GM19099 (cell line): ENCODE data around the gene MIEF2.
A peak's percentile ranks its signal among the peaks of the same experiment; 100 is the strongest.

Experiments
- POLR2A ChIP-seq: IDR thresholded peaks from 3 replicates; pipeline ENCODE4 v1.6.1; 2011; ENCODE audit warnings: low read depth; ENCODE audit not compliant: insufficient read length; ENCODE audit errors: extremely low read depth

MIEF2 gene, protein sequence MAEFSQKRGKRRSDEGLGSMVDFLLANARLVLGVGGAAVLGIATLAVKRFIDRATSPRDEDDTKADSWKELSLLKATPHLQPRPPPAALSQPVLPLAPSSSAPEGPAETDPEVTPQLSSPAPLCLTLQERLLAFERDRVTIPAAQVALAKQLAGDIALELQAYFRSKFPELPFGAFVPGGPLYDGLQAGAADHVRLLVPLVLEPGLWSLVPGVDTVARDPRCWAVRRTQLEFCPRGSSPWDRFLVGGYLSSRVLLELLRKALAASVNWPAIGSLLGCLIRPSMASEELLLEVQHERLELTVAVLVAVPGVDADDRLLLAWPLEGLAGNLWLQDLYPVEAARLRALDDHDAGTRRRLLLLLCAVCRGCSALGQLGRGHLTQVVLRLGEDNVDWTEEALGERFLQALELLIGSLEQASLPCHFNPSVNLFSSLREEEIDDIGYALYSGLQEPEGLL

DNA sequence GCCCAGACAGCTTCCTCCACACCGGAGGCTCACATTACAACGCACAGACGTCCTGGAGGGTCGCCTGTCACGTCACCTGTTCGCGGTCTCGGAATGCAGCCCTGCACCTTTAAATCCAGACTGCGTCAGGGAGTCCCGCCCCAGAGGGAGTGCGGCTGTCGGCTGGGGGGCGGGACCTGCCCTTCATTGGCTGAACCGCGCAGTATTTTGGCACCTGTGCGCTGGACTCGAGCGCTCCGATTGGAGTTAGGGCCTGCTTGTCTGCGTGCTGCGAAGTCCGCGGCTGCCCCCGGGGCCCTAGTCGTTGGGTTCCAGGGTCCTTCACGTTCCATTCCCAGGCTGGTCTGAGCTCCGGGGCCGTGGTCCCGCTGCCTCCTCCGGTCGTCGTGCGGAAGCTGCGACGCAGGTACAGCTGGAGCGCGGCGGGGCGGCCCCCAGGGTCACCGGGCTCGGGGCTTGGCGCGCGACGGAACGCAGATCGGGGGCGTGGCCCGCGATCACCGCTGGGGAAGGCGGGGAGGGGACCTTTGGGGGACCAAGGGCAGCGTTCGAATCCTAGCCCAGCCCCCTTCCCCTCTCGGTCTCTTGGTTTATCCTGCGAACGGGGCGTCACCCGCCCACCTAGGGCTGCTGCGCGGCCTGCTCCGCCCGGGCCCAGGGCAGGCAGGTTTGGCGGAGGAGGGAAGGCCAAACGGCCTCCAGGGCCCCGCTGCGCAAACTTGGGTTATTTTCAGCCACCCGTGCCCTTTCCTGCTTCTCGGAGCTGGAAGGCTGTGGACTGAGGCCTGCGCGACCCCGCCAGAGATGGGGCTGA, at the start of gene MIEF2:
Gene MIEF2 (plus strand): TSS at position 331 of the 814 bp plus-strand sequence. CDS start 2,059 bp downstream, outside the sequence.
- TF ChIP-seq POLR2A: peak; percentile 36

GRCh38 chr17:18213666-18214270, 46.7 kb upstream of the MIEF2 start:
- no peak for TF ChIP-seq POLR2A

DNA sequence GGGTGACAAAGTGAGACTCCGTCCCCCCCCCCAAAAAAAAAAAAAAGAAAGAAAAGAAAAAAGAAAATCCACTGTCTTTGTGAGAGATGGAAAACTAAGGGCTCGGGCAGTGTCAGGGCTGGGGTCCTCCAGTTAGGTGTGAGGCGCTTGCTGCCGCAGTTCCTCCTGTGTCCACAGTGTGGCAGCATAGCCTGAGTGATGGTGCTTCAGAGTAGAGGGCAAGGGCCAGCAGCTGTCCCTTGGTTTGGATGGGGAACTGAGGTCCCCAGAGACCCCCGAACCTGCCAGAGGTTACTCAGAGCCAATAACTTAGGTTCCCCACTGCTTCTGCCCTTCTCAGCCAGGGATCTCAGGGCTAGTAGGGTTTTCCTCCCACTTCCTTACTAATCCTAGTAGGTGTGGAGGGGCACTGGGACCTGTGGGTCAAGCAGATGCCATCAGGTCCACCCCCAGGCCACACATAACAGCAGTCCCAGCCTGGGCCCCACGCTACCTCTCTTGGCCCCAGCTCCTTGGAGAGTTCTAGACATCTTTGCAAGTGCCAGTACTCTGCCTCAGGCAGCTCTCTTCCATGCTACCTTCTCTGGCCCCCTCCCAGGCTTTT, 42.9 kb upstream of the MIEF2 start:
- TF ChIP-seq POLR2A: no peak

- no peak for TF ChIP-seq POLR2A
These were observed 41.6 kb upstream of the MIEF2 start for GRCh38 chr17:18218756-18219415.

DNA sequence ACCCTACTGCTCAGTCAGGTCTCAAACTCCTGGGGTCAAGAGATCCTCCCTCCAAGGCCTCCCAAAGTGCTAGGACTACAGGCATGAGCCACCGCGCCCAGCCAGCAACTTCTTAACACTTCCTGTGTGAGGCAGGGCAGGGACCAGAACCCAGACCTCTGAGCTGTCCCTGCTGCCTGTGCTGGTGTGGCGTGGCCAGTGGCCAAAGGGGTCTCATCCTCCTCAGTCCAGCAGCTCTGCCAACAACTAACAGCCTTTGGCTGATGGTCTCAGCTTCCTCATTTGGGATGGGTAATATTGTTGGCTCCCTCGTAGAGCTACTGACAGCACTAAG, 36.4 kb upstream of the MIEF2 start:
- TF ChIP-seq POLR2A: no peak

DNA sequence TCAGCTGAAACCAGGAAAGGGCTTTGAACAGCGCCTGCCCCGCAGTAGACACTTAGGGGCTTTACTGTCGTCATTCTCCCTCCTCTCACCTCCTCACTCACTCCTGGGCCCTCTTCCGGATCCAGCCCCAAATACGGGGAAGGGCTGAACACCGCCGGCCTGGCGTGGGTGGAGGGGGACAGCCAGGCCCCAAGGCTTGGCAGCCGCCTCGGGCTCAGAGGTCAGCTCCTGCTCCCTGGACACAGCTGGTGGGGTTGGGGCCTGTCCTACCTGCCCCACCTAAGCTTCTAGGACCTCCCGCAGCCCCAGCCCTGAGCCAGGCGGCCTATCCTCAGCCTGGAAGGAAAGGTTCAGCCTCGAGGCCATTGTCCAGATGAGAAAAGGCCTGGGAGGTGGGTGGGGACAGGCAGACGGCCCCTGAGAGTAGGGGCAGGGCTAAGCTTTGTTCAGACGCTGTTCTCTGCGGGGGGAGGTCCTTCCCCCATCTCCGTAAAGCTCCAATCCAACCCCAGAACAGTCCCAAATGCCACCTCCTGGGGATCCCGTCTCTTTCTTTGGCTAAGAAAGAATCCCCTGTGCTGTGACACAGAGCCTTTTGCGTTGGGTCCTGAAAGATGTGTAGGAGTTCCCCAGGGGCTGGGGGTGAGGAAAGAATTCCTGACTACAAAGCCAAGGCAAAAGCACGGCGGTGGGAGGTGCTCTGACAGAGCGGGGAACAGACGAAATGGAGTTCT, 35.9 kb upstream of the MIEF2 start:
- no peak for TF ChIP-seq POLR2A

- TF ChIP-seq POLR2A: no peak
These were observed 35.3 kb upstream of the MIEF2 start, which contains the start of gene LLGL1 for GRCh38 chr17:18225121-18225641. LLGL1 (plus strand) TSS chr17:18225635; CDS start chr17:18225683, 48 bp downstream.

DNA sequence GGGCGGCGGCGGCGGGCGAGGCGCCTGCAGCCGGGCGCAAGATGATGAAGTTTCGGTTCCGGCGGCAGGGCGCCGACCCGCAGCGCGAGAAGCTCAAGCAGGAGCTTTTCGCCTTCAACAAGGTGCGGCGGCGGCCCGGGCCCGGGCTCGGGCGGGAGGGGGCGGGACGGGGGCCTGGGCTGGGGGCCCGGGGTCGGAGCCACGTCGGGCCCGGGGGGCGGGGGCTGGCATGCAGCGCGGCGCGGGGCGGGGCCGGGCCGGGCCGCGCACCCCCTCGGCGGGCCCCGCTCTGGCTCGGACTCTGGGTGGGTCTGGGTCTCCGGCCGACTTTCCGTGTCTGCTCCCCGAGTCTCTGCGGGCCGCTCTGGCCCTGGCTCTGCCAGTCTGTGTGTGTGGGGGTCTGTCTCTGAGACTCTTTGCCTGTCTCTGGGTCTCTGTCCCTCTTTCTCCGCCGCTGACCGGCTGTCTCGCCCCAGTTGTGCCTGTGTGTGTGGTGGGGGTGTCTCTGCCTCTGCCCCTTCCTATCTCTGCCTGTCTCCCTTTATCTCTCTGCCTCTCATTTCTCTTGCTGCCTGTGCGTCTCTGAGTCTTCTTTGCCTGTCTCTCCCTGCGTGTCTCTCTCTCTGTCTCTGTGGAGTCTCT, 34.7 kb upstream of the MIEF2 start:
- no peak for TF ChIP-seq POLR2A

DNA sequence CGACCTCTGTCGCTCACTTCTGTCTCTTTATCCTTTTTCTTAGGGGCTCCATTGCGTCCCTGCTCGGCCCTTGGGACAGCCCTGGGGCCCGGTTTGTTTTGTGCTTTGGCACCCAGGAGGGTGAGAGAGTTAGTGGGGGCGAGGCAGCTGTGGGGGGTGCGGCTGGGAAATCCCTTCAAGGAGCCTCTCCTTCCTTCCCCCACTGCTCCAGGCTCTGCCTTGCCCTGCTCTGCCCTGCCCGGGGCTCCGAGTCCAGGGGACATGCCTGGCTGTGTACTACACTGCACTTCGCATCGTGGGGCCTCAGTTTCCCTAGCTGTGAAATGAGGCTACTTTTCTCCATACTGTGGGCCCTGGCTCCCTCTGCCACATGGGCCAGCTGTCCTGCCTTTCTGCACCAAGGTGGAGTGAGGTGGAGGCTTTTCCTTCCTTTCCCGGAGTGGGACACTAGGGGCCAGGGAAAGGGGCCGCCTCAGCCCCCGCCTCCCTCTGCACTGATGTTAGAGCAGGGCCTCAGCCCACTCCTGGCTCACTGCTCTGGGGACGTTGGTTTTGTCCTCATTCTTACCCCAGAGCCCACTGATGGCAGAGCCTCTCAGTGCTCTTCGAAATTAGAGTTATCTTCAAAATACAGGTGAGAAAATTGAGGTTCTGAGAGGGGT, 34.0 kb upstream of the MIEF2 start:
- TF ChIP-seq POLR2A: no peak

DNA sequence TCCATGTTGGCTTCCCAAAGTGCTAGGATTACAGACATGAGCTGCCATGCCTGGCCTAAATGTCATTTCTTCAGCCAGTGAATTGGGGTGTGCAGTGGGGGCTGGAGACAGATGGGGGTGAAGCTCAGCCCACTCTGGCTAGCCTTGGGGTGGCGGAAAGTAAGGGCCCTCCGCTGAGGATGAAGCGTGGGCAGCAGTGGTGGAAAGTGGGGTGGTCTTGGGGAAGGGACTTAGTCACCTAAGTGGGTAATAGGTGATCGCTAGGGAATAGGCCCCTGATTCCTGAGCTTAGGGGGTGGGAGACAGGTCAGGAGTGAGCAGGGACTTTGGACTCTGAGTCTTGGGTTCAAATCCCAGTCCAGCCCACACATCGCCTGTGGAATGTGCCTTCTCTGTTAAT, 32.8 kb upstream of the MIEF2 start:
- no peak for TF ChIP-seq POLR2A

- no peak for TF ChIP-seq POLR2A
These were observed 32.2 kb upstream of the MIEF2 start for GRCh38 chr17:18228176-18228682.

GRCh38 chr17:18229254-18229653, 31.2 kb upstream of the MIEF2 start:
- TF ChIP-seq POLR2A: no peak
